Liver (tissue), 9 donors: ENCODE measurements around the gene ASXL2. TPM values are rescaled to one million over a fixed set of nuclear protein-coding genes. Genes with fewer than 3 reads are reported as not detected.

Experiments used
- DNase-seq: peaks from one replicate; pipeline ENCODE4 v3.0.0-alpha.2; 2017; ENCODE audit warnings: low spot score
- H3K27ac ChIP-seq, 2 donors: one replicate each; pipeline ENCODE4 v1.7.0; 2013; ENCODE audit warnings: inconsistent platforms in 2 of 2, low read length in 2 of 2, control low read depth in 1 of 2, low read depth in 1 of 2, mild to moderate bottlenecking in 1 of 2
- H3K27me3 ChIP-seq, 4 donors: one replicate each; pipeline versions ENCODE4 v1.6.1 to v1.7.0; 2013; ENCODE audit warnings: low read length in 3 of 4, inconsistent platforms in 1 of 4, mild to moderate bottlenecking in 1 of 4, moderate library complexity in 1 of 4; ENCODE audit not compliant: control insufficient read depth in 4 of 4, insufficient read depth in 4 of 4
- H3K36me3 ChIP-seq, 4 donors: one replicate each; pipeline versions ENCODE4 v1.6.1 to v1.7.0; 2013; ENCODE audit warnings: low read length in 3 of 4, mild to moderate bottlenecking in 3 of 4, low read depth in 1 of 4, moderate library complexity in 1 of 4; ENCODE audit not compliant: control insufficient read depth in 4 of 4, insufficient read depth in 3 of 4
- H3K4me1 ChIP-seq, 4 donors: one replicate each; pipeline versions ENCODE4 v1.6.1 to v1.7.0; 2013; ENCODE audit warnings: low read length in 3 of 4, mild to moderate bottlenecking in 3 of 4, moderate library complexity in 1 of 4; ENCODE audit not compliant: control insufficient read depth in 4 of 4, insufficient read depth in 4 of 4
- H3K4me3 ChIP-seq, 3 donors: one replicate each; pipeline versions ENCODE4 v1.6.1 to v1.7.0; 2013; ENCODE audit warnings: low read length in 3 of 3, control low read depth in 1 of 3, low read depth in 1 of 3, mild to moderate bottlenecking in 1 of 3
- H3K9ac ChIP-seq, 2 donors: one replicate each; pipeline ENCODE4 v1.7.0; 2013; ENCODE audit warnings: low read length in 2 of 2, mild to moderate bottlenecking in 2 of 2, moderate library complexity in 2 of 2, control low read depth in 1 of 2, low read depth in 1 of 2
- H3K9me3 ChIP-seq, 4 donors: one replicate each; pipeline versions ENCODE4 v1.6.1 to v1.7.0; 2013; ENCODE audit warnings: low read length in 3 of 4; ENCODE audit not compliant: control insufficient read depth in 4 of 4
- FOXA1 ChIP-seq: IDR thresholded peaks from 2 replicates; pipeline ENCODE4 v1.6.1; 2016; ENCODE audit warnings: antibody characterized with exemption
- GABPA ChIP-seq, 2 donors: IDR thresholded peaks in 1 of 2; conservative IDR thresholded peaks in 1 of 2; 2 replicates each; pipeline ENCODE4 v1.6.1; 2016; ENCODE audit warnings: antibody characterized with exemption in 2 of 2, mild to moderate bottlenecking in 1 of 2, moderate library complexity in 1 of 2
- HNF4A ChIP-seq, 2 donors: conservative IDR thresholded peaks; 2 replicates each; pipeline ENCODE4 v1.6.1; 2016; ENCODE audit warnings: antibody characterized with exemption in 2 of 2, mild to moderate bottlenecking in 2 of 2
- HNF4G ChIP-seq: IDR thresholded peaks from 2 replicates; pipeline ENCODE4 v1.6.1; 2016; ENCODE audit warnings: antibody characterized with exemption
- JUND ChIP-seq, 2 donors: IDR thresholded peaks; 2 replicates each; pipeline ENCODE4 v1.6.1; 2016; ENCODE audit warnings: antibody characterized with exemption in 2 of 2
- NR2F2 ChIP-seq: IDR thresholded peaks from 2 replicates; pipeline ENCODE4 v1.6.1; 2016; ENCODE audit warnings: antibody characterized with exemption
- RAD21 ChIP-seq, 2 donors: IDR thresholded peaks; 2 replicates each; pipeline ENCODE4 v1.6.1; 2016; ENCODE audit warnings: antibody characterized with exemption in 2 of 2, mild to moderate bottlenecking in 2 of 2
- RXRA ChIP-seq, 2 donors: IDR thresholded peaks; 2 replicates each; pipeline ENCODE4 v1.6.1; 2017 to 2018; ENCODE audit warnings: antibody characterized with exemption in 2 of 2, mild to moderate bottlenecking in 1 of 2
- SP1 ChIP-seq: IDR thresholded peaks from 2 replicates; pipeline ENCODE4 v1.6.1; 2018; ENCODE audit warnings: antibody characterized with exemption, mild to moderate bottlenecking
- TAF1 ChIP-seq: conservative IDR thresholded peaks from 2 replicates; pipeline ENCODE4 v1.6.1; 2016; ENCODE audit warnings: antibody characterized with exemption, mild to moderate bottlenecking
- WGBS: extraction: QIAGEN DNeasy Blood & Tissue Kit; methylation state at CpG from one replicate; pipeline ENCODE4 v1.1.7; 2013; 5-methylcytosine and 5-hydroxymethylcytosine counted together
- polyA plus RNA-seq, 2 donors: library from polyadenylated mRNA; stranded (reverse) in 1 of 2; unstranded in 1 of 2; fragments of 200-250 nt in 1 of 2; fragments of >200 nt in 1 of 2; fragmentation: Nextera tagmentation in 1 of 2; extraction: Ambion mirVana in 1 of 2; gene quantifications; one replicate each; pipeline versions ENCODE4 v1.2.1 to v1.2.3, GENCODE V29; 2013 to 2015
- total RNA-seq, 2 donors: library from RNA; depleted of rRNA; stranded (reverse); fragments of >200 nt; gene quantifications; one replicate each; pipeline ENCODE4 v1.2.3, GENCODE V29; 2014
- TF ChIP-seq, protein P1 (sequence below): IDR thresholded peaks from 2 replicates; pipeline ENCODE4 v1.6.1; 2016; ENCODE audit warnings: antibody characterized with exemption
- TF ChIP-seq, protein P2 (sequence below): IDR thresholded peaks from 2 replicates; pipeline ENCODE4 v1.6.1; 2016; ENCODE audit warnings: antibody characterized with exemption
- TF ChIP-seq, protein P3 (sequence below): IDR thresholded peaks from 2 replicates; pipeline ENCODE4 v1.6.1; 2016; ENCODE audit warnings: antibody characterized with exemption
- donor health status: healthy.
- donor health status: healthy.
- donor health status: healthy.
- donor health status: healthy.
- donor health status: healthy.

Gene ASXL2
- total and polyA plus RNA-seq, 4 donors: 2.4 to 7.3 (median 4.4) TPM

DNA sequence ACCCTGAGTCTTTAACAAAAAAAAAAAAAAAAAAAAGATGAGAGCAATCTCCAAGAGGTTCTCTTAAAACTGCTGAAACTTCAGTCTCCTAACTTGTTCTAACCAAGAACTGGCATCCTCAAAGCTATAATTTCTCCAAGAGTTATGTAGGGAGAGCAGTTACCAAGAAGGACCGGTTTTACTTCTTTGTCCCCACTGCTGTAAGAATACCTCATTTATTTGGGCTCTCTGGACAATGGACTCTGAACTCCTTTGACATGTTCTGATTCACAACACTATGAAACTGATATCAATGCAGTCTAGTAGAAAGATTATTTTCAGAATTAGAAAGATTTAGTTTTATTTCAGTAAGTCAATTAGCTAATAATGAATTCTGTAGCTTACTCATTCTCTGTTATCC lies 120.4 kb downstream of the ASXL2 start:
- Histone ChIP-seq H3K4me1 (peaks cover 0 to 2% (median 0%) of the 10 kb centered on the region in 4 donors), H3K27ac (no peak overlapping the region), H3K9ac (no peak overlapping the region), H3K36me3 (peaks cover 5 to 33% (median 19%) of the 10 kb centered on the region in 4 donors), H3K27me3 (no peaks in the 10 kb centered on the region), H3K9me3 (no peaks in the 10 kb centered on the region), H3K4me3 (no peak overlapping the region)
- WGBS: 86% methylated on average over 1 of the region's 1 CpG
- TF ChIP-seq HNF4A (conservative IDR thresholded peaks at IDR 0.05) (peak in 1 of 2 donors; percentile 21), FOXA1 (no peak)
- TF ChIP-seq, protein P1, sequence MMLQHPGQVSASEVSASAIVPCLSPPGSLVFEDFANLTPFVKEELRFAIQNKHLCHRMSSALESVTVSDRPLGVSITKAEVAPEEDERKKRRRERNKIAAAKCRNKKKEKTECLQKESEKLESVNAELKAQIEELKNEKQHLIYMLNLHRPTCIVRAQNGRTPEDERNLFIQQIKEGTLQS: no peak
- no peak for DNase-seq

DNA sequence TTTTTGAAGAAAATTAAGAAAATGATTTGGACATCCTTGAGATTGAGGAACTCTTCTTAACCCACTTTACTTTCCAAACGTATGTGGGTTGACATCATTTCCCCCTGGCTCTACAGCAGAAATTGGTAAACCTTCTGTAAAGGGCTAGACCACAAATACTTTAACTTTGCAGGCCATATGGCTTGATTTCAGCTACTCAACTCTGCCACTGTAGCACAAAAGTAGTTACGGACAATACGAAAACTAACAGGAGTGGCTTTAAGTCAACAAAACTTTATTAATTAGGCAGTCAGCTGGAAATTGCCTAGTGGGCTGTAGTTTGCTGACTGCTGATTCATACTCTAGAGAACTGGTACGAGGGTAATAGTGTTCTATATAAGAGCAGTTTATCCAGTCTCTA lies 121.8 kb downstream of the ASXL2 start:
- no peak overlapping the region for H3K27ac ChIP-seq

DNA sequence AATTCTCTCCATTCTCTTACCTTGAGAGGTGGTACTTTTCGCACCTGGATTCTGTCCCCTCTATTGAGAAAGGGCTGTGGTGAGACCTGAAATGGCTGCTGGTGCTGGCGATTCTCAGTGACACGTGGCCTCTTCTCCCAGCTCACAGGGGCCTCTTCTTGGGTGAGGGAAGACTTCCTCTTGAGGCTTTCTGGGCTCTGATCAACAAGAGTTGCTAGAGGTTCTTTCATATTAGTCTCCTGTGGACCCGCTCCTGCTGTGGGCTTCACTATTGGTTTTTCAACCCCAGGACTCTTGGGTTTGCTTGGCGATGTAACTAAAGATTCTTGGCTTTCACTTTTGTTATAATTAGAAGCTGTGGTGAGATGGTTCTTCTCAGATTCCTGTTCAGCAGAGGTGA lies 128.6 kb downstream of the ASXL2 start:
- TF ChIP-seq, protein P1: no peak
- TF ChIP-seq HNF4A (conservative IDR thresholded peaks at IDR 0.05) (no peak), NR2F2 (no peak), HNF4G (no peak), GABPA (IDR thresholded peaks at IDR 0.05 in 1 of 2, conservative IDR thresholded peaks at IDR 0.05 in 1 of 2) (no peak), RAD21 (IDR thresholded peaks at IDR 0.05) (no peak), JUND (IDR thresholded peaks at IDR 0.05) (no peak), TAF1 (no peak), SP1 (no peak)
- TF ChIP-seq, protein P2, sequence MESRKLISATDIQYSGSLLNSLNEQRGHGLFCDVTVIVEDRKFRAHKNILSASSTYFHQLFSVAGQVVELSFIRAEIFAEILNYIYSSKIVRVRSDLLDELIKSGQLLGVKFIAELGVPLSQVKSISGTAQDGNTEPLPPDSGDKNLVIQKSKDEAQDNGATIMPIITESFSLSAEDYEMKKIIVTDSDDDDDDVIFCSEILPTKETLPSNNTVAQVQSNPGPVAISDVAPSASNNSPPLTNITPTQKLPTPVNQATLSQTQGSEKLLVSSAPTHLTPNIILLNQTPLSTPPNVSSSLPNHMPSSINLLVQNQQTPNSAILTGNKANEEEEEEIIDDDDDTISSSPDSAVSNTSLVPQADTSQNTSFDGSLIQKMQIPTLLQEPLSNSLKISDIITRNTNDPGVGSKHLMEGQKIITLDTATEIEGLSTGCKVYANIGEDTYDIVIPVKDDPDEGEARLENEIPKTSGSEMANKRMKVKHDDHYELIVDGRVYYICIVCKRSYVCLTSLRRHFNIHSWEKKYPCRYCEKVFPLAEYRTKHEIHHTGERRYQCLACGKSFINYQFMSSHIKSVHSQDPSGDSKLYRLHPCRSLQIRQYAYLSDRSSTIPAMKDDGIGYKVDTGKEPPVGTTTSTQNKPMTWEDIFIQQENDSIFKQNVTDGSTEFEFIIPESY: no peak
- TF ChIP-seq, protein P3, sequence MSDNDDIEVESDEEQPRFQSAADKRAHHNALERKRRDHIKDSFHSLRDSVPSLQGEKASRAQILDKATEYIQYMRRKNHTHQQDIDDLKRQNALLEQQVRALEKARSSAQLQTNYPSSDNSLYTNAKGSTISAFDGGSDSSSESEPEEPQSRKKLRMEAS: no peak
- Histone ChIP-seq H3K4me3 (no peak overlapping the region), H3K27me3 (no peaks in the 10 kb centered on the region), H3K4me1 (no peaks in the 10 kb centered on the region), H3K27ac (no peak overlapping the region), H3K9me3 (no peaks in the 10 kb centered on the region), H3K9ac (no peak overlapping the region), H3K36me3 (peaks cover 16 to 47% (median 31%) of the 10 kb centered on the region in 4 donors)
- WGBS: 92% methylated on average over 5 of the region's 5 CpGs
- no peak for DNase-seq

More for the DNA sequence above, 121.8 kb downstream of the ASXL2 start:
- Histone ChIP-seq H3K27me3 (no peaks in the 10 kb centered on the region), H3K36me3 (peaks cover 7 to 42% (median 24%) of the 10 kb centered on the region in 4 donors), H3K9ac (no peak overlapping the region), H3K4me1 (peaks cover 0 to 2% (median 0%) of the 10 kb centered on the region in 4 donors), H3K9me3 (no peaks in the 10 kb centered on the region), H3K4me3 (no peak overlapping the region)
- no peak for DNase-seq
- 90% methylated on average over 4 of the region's 4 CpGs for WGBS
- TF ChIP-seq, protein P2: no peak
- TF ChIP-seq RXRA (IDR thresholded peaks at IDR 0.05): no peak
- TF ChIP-seq, protein P1: no peak
